WTC11 (cell line): ENCODE measurements around the gene ADAD2. TPM values are rescaled to one million over a fixed set of nuclear protein-coding genes. Genes with fewer than 3 reads are reported as not detected.

Experiments
- ATAC-seq: fragments of 200-7000 bp; cut with Tn5 transposase; 2 replicates; pipeline ENCODE4 v1.10.0; 2021; ENCODE audit warnings: mild to moderate bottlenecking, moderate library complexity
- CTCF ChIA-PET: fragments of 300-600 bp; sonication (Branson Sonifier 250); formaldehyde crosslinking; loops from one replicate; lab custom pipeline; 2021; ENCODE audit warnings: antibody characterized with exemption; lab: Charles Lee
- POLR2A ChIA-PET: fragments of 350-600 bp; sonication (Branson Sonifier 250); formaldehyde crosslinking; loops from one replicate; lab custom pipeline; 2021; ENCODE audit warnings: antibody characterized with exemption; lab: Charles Lee
- DNase-seq: peaks from one replicate; pipeline ENCODE4 v3.0.0; 2021; ENCODE audit warnings: low spot score
- H3K27ac Mint-ChIP-seq: 2 replicates; pipeline ENCODE4 v1.8.0; 2021; ENCODE audit warnings: mixed read lengths
- H3K27me3 Mint-ChIP-seq: 2 replicates; pipeline ENCODE4 v1.8.0; 2021; ENCODE audit warnings: low read depth, mild to moderate bottlenecking, moderate library complexity, mixed read lengths
- H3K36me3 Mint-ChIP-seq: 2 replicates; pipeline ENCODE4 v1.8.0; 2021; ENCODE audit warnings: mixed read lengths
- H3K4me1 Mint-ChIP-seq: 2 replicates; pipeline ENCODE4 v1.8.0; 2022; ENCODE audit warnings: mixed read lengths
- H3K4me3 Mint-ChIP-seq: 2 replicates; pipeline ENCODE4 v1.8.0; 2021; ENCODE audit warnings: mild to moderate bottlenecking, moderate library complexity, mixed read lengths
- H3K9me3 Mint-ChIP-seq: 2 replicates; pipeline ENCODE4 v1.8.0; 2021; ENCODE audit warnings: mixed read lengths
- HMGA2 ChIP-seq: fragments of 250-450 bp; sonication (Bioruptor Pico); IDR thresholded peaks from 2 replicates; pipeline ENCODE4 v1.4.0; 2021; ENCODE audit warnings: mild to moderate bottlenecking, moderate library complexity
- KAT7 ChIP-seq: sonication (generic); formaldehyde crosslinking; IDR thresholded peaks from 2 replicates; pipeline ENCODE4 v1.8.1; 2023; ENCODE audit warnings: missing genetic modification reagents, mild to moderate bottlenecking, borderline replicate concordance
- NFYB ChIP-seq: sonication (generic); formaldehyde crosslinking; conservative IDR thresholded peaks from 2 replicates; pipeline ENCODE4 v1.8.0; 2022; ENCODE audit warnings: low read depth, missing genetic modification reagents
- PRRX2 ChIP-seq: fragments of 250-450 bp; sonication (Bioruptor Pico); IDR thresholded peaks from 2 replicates; pipeline ENCODE4 v1.8.0; 2021; ENCODE audit warnings: mild to moderate bottlenecking
- ZNF121 ChIP-seq: sonication (generic); formaldehyde crosslinking; IDR thresholded peaks from 2 replicates; pipeline ENCODE4 v1.8.0; 2023; ENCODE audit warnings: missing genetic modification reagents
- ZNF219 ChIP-seq: sonication (generic); formaldehyde crosslinking; IDR thresholded peaks from 2 replicates; pipeline ENCODE4 v1.8.0; 2023; ENCODE audit warnings: missing genetic modification reagents, mild to moderate bottlenecking, borderline replicate concordance
- total RNA-seq: library from RNA; stranded (reverse); gene quantifications from 3 replicates; pipeline ENCODE4 v1.2.3, GENCODE V29; 2021
- TF ChIP-seq, protein P1 (sequence below): sonication (generic); formaldehyde crosslinking; conservative IDR thresholded peaks from 2 replicates; pipeline ENCODE4 v1.8.1; 2023; ENCODE audit warnings: mild to moderate bottlenecking, low read depth, missing genetic modification reagents, moderate library complexity
- TF ChIP-seq, protein P2 (sequence below): sonication (generic); formaldehyde crosslinking; conservative IDR thresholded peaks from 2 replicates; pipeline ENCODE4 v1.8.1; 2022; ENCODE audit warnings: mild to moderate bottlenecking, missing genetic modification reagents
- TF ChIP-seq, protein P3 (sequence below): sonication (generic); formaldehyde crosslinking; IDR thresholded peaks from 2 replicates; pipeline ENCODE4 v1.8.0; 2023; ENCODE audit warnings: missing genetic modification reagents, mild to moderate bottlenecking, borderline replicate concordance
- TF ChIP-seq, protein P4 (sequence below): sonication (generic); formaldehyde crosslinking; IDR thresholded peaks from 2 replicates; pipeline ENCODE4 v1.8.0; 2022; ENCODE audit warnings: mild to moderate bottlenecking, missing genetic modification reagents
- TF ChIP-seq, protein P5 (sequence below): sonication (generic); formaldehyde crosslinking; IDR thresholded peaks from 2 replicates; pipeline ENCODE4 v1.8.0; 2022; ENCODE audit warnings: mild to moderate bottlenecking, missing genetic modification reagents
- TF ChIP-seq, protein P6 (sequence below): sonication (generic); formaldehyde crosslinking; IDR thresholded peaks from 2 replicates; pipeline ENCODE4 v1.8.1; 2022; ENCODE audit warnings: missing genetic modification reagents, borderline replicate concordance
- TF ChIP-seq, protein P7 (sequence below): sonication (generic); formaldehyde crosslinking; IDR thresholded peaks from 2 replicates; pipeline ENCODE4 v1.8.0; 2022; ENCODE audit warnings: mild to moderate bottlenecking, missing genetic modification reagents
- TF ChIP-seq, protein P8 (sequence below): fragments of 250-450 bp; sonication (Bioruptor Pico); IDR thresholded peaks from 2 replicates; pipeline ENCODE4 v1.9.0; 2021; ENCODE audit warnings: mild to moderate bottlenecking, borderline replicate concordance

ADAD2 gene
- total RNA-seq, 1 experiment from 2014 or later: 1.6 TPM

DNA sequence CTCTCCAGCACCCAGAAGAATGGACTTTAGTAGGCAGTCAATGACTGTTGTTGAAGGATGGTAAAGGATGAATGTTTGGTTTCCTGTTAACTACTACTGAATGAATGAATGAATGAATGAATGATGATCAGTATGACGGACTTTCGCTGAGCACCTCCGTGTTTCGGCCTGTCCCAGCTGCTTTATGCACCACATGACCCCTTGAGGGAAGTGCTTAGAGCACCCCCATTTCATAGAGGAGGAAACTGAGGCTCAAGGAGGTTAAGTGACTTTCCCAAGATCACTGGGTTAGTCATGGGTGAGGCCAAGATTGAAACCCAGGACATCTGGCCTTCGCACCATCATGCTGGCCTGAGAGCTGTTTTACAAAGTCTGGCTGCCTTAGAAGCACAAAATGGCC lies 42.0 kb downstream of the ADAD2 start (continued):
- TF ChIP-seq, protein P1, sequence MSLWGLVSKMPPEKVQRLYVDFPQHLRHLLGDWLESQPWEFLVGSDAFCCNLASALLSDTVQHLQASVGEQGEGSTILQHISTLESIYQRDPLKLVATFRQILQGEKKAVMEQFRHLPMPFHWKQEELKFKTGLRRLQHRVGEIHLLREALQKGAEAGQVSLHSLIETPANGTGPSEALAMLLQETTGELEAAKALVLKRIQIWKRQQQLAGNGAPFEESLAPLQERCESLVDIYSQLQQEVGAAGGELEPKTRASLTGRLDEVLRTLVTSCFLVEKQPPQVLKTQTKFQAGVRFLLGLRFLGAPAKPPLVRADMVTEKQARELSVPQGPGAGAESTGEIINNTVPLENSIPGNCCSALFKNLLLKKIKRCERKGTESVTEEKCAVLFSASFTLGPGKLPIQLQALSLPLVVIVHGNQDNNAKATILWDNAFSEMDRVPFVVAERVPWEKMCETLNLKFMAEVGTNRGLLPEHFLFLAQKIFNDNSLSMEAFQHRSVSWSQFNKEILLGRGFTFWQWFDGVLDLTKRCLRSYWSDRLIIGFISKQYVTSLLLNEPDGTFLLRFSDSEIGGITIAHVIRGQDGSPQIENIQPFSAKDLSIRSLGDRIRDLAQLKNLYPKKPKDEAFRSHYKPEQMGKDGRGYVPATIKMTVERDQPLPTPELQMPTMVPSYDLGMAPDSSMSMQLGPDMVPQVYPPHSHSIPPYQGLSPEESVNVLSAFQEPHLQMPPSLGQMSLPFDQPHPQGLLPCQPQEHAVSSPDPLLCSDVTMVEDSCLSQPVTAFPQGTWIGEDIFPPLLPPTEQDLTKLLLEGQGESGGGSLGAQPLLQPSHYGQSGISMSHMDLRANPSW: no peak

DNA sequence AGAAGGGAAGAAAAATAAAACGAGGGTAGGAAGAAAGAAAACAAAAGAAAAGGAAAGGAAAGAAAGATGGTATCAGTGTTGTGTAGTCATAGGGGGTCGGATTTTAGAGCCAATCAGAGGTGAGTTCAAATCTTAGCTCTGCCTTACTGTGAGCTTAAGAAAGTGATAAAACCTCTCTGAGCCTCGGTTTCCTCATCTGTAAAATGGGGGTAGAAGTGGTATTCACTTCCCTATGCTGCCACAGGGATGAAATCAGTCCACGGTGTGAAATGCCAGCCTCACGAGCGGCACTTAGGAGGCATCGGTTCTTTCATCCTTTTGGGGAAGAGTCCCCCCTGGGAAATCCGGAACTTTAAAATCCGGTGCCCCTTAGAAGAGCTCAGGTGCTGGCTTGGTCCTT lies 42.8 kb downstream of the ADAD2 start:
- Mint-ChIP-seq H3K9me3 (no peaks in the 10 kb centered on the region), H3K27ac (no peak overlapping the region), H3K4me3 (no peak overlapping the region), H3K4me1 (0 out of 2 replicates have a peak, but pooled peaks cover 2% of the 10 kb centered on the region), H3K27me3 (no peaks in the 10 kb centered on the region; the same call in 1 of the 2 replicates), H3K36me3 (no peaks in the 10 kb centered on the region)
- TF ChIP-seq KAT7 (CRISPR knock-in tag) (no peak), HMGA2 (CRISPR knock-in tag) (no peak), NFYB (CRISPR knock-in tag) (no peak), PRRX2 (CRISPR knock-in tag) (no peak), ZNF219 (CRISPR knock-in tag) (no peak), ZNF121 (no peak)
- TF ChIP-seq, protein P2, sequence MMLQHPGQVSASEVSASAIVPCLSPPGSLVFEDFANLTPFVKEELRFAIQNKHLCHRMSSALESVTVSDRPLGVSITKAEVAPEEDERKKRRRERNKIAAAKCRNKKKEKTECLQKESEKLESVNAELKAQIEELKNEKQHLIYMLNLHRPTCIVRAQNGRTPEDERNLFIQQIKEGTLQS (CRISPR knock-in tag): no peak
- TF ChIP-seq, protein P3, sequence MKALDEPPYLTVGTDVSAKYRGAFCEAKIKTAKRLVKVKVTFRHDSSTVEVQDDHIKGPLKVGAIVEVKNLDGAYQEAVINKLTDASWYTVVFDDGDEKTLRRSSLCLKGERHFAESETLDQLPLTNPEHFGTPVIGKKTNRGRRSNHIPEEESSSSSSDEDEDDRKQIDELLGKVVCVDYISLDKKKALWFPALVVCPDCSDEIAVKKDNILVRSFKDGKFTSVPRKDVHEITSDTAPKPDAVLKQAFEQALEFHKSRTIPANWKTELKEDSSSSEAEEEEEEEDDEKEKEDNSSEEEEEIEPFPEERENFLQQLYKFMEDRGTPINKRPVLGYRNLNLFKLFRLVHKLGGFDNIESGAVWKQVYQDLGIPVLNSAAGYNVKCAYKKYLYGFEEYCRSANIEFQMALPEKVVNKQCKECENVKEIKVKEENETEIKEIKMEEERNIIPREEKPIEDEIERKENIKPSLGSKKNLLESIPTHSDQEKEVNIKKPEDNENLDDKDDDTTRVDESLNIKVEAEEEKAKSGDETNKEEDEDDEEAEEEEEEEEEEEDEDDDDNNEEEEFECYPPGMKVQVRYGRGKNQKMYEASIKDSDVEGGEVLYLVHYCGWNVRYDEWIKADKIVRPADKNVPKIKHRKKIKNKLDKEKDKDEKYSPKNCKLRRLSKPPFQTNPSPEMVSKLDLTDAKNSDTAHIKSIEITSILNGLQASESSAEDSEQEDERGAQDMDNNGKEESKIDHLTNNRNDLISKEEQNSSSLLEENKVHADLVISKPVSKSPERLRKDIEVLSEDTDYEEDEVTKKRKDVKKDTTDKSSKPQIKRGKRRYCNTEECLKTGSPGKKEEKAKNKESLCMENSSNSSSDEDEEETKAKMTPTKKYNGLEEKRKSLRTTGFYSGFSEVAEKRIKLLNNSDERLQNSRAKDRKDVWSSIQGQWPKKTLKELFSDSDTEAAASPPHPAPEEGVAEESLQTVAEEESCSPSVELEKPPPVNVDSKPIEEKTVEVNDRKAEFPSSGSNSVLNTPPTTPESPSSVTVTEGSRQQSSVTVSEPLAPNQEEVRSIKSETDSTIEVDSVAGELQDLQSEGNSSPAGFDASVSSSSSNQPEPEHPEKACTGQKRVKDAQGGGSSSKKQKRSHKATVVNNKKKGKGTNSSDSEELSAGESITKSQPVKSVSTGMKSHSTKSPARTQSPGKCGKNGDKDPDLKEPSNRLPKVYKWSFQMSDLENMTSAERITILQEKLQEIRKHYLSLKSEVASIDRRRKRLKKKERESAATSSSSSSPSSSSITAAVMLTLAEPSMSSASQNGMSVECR (CRISPR knock-in tag): no peak
- TF ChIP-seq, protein P4, sequence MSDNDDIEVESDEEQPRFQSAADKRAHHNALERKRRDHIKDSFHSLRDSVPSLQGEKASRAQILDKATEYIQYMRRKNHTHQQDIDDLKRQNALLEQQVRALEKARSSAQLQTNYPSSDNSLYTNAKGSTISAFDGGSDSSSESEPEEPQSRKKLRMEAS (CRISPR knock-in tag): no peak
- TF ChIP-seq, protein P5, sequence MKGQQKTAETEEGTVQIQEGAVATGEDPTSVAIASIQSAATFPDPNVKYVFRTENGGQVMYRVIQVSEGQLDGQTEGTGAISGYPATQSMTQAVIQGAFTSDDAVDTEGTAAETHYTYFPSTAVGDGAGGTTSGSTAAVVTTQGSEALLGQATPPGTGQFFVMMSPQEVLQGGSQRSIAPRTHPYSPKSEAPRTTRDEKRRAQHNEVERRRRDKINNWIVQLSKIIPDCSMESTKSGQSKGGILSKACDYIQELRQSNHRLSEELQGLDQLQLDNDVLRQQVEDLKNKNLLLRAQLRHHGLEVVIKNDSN (CRISPR knock-in tag): no peak
- TF ChIP-seq, protein P6, sequence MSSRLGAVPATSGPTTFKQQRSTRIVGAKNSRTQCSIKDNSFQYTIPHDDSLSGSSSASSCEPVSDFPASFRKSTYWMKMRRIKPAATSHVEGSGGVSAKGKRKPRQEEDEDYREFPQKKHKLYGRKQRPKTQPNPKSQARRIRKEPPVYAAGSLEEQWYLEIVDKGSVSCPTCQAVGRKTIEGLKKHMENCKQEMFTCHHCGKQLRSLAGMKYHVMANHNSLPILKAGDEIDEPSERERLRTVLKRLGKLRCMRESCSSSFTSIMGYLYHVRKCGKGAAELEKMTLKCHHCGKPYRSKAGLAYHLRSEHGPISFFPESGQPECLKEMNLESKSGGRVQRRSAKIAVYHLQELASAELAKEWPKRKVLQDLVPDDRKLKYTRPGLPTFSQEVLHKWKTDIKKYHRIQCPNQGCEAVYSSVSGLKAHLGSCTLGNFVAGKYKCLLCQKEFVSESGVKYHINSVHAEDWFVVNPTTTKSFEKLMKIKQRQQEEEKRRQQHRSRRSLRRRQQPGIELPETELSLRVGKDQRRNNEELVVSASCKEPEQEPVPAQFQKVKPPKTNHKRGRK (CRISPR knock-in tag): no peak
- TF ChIP-seq, protein P7, sequence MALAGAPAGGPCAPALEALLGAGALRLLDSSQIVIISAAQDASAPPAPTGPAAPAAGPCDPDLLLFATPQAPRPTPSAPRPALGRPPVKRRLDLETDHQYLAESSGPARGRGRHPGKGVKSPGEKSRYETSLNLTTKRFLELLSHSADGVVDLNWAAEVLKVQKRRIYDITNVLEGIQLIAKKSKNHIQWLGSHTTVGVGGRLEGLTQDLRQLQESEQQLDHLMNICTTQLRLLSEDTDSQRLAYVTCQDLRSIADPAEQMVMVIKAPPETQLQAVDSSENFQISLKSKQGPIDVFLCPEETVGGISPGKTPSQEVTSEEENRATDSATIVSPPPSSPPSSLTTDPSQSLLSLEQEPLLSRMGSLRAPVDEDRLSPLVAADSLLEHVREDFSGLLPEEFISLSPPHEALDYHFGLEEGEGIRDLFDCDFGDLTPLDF (CRISPR knock-in tag): no peak
- TF ChIP-seq, protein P8, sequence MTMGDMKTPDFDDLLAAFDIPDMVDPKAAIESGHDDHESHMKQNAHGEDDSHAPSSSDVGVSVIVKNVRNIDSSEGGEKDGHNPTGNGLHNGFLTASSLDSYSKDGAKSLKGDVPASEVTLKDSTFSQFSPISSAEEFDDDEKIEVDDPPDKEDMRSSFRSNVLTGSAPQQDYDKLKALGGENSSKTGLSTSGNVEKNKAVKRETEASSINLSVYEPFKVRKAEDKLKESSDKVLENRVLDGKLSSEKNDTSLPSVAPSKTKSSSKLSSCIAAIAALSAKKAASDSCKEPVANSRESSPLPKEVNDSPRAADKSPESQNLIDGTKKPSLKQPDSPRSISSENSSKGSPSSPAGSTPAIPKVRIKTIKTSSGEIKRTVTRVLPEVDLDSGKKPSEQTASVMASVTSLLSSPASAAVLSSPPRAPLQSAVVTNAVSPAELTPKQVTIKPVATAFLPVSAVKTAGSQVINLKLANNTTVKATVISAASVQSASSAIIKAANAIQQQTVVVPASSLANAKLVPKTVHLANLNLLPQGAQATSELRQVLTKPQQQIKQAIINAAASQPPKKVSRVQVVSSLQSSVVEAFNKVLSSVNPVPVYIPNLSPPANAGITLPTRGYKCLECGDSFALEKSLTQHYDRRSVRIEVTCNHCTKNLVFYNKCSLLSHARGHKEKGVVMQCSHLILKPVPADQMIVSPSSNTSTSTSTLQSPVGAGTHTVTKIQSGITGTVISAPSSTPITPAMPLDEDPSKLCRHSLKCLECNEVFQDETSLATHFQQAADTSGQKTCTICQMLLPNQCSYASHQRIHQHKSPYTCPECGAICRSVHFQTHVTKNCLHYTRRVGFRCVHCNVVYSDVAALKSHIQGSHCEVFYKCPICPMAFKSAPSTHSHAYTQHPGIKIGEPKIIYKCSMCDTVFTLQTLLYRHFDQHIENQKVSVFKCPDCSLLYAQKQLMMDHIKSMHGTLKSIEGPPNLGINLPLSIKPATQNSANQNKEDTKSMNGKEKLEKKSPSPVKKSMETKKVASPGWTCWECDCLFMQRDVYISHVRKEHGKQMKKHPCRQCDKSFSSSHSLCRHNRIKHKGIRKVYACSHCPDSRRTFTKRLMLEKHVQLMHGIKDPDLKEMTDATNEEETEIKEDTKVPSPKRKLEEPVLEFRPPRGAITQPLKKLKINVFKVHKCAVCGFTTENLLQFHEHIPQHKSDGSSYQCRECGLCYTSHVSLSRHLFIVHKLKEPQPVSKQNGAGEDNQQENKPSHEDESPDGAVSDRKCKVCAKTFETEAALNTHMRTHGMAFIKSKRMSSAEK (CRISPR knock-in tag): no peak
- DNase-seq (no peak), ATAC-seq (no peak)
- CTCF ChIA-PET: interaction anchor here (1.5 kb wide), 1 partner anchor 74 kb away, joined by 5 read pairs; no protein-coding TSS in a partner anchor
- POLR2A ChIA-PET: no interaction called here
